Immature natural killer cell (primary cell): ENCODE data around the gene FOXE3. TPM values are rescaled to one million over a fixed set of nuclear protein-coding genes. Genes with fewer than 3 reads are reported as not detected.

ENCODE experiments used
- DNase-seq, 3 donors: peaks; one replicate each; pipeline ENCODE4 v3.0.0; 2022; ENCODE audit warnings: mixed read lengths in 1 of 3
- H3K27ac Mint-ChIP-seq, 6 donors: one replicate each; pipeline ENCODE4 v1.8.0; 2020; ENCODE audit warnings: mixed read lengths in 6 of 6, mild to moderate bottlenecking in 5 of 6, inconsistent platforms in 4 of 6, moderate library complexity in 3 of 6
- H3K27me3 Mint-ChIP-seq, 3 donors: one replicate each; pipeline ENCODE4 v1.8.0; 2020 to 2021; ENCODE audit warnings: low read depth in 3 of 3, mild to moderate bottlenecking in 3 of 3, mixed read lengths in 3 of 3, moderate library complexity in 3 of 3, inconsistent platforms in 1 of 3
- H3K36me3 Mint-ChIP-seq, 3 donors: one replicate each; pipeline ENCODE4 v1.8.0; 2020; ENCODE audit warnings: mixed read lengths in 3 of 3, inconsistent platforms in 2 of 3, mild to moderate bottlenecking in 2 of 3
- H3K4me1 Mint-ChIP-seq, 2 donors: one replicate each; pipeline ENCODE4 v1.8.0; 2020; ENCODE audit warnings: inconsistent platforms in 2 of 2, mild to moderate bottlenecking in 2 of 2, mixed read lengths in 2 of 2, moderate library complexity in 1 of 2
- H3K4me3 Mint-ChIP-seq, 5 donors: one replicate each; pipeline ENCODE4 v1.8.0; 2020; ENCODE audit warnings: mild to moderate bottlenecking in 5 of 5, mixed read lengths in 5 of 5, inconsistent platforms in 3 of 5, moderate library complexity in 3 of 5
- H3K9me3 Mint-ChIP-seq, 6 donors: one replicate each; pipeline ENCODE4 v1.8.0; 2020; ENCODE audit warnings: mild to moderate bottlenecking in 6 of 6, mixed read lengths in 6 of 6, inconsistent platforms in 4 of 6, moderate library complexity in 3 of 6
- polyA plus RNA-seq, 3 donors: library from polyadenylated mRNA; unstranded; fragments of 300-500 nt; fragmentation: Illumina TruSeq; gene quantifications; one replicate each; pipeline ENCODE4 v1.2.3, GENCODE V29; 2021

The FOXE3 gene
- polyA plus RNA-seq, 3 donors from 2014 or later: not detected

GRCh38 chr1:47412437-47412836, 3.6 kb upstream of the FOXE3 start:
- H3K9me3 Mint-ChIP-seq: no peaks in the 10 kb centered on the region
- no peaks in the 10 kb centered on the region for H3K36me3 Mint-ChIP-seq
- no peak for DNase-seq
- no peak overlapping the region for H3K4me3 Mint-ChIP-seq
- no peak overlapping the region for H3K27ac Mint-ChIP-seq
- peaks cover 3 to 16% (median 14%) of the 10 kb centered on the region in 3 donors for H3K27me3 Mint-ChIP-seq
- peaks cover 2 to 4% of the 10 kb centered on the region in 2 donors for H3K4me1 Mint-ChIP-seq

DNA sequence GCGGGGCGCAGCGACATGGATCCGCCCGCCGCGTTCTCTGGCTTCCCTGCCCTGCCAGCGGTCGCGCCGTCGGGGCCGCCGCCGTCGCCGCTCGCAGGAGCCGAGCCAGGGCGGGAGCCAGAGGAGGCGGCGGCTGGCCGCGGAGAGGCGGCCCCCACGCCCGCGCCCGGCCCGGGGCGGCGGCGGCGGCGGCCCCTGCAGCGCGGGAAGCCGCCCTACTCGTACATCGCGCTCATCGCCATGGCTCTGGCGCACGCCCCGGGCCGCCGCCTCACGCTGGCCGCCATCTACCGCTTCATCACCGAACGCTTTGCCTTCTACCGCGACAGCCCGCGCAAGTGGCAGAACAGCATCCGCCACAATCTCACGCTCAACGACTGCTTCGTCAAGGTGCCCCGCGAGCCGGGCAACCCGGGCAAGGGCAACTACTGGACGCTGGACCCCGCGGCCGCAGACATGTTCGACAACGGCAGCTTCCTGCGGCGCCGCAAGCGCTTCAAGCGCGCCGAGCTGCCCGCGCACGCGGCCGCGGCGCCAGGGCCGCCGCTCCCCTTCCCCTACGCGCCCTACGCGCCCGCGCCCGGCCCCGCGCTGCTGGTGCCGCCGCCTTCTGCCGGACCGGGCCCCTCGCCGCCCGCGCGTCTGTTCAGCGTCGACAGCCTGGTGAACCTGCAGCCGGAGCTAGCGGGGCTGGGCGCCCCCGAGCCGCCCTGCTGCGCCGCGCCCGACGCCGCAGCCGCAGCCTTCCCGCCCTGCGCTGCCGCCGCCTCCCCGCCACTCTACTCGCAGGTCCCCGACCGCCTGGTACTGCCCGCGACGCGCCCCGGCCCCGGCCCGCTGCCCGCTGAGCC, 459 bp downstream of the FOXE3 start:
- no peak for DNase-seq
- peak overlapping the region in 4 of 5 donors; percentile 59 to 70 (median 66) for H3K4me3 Mint-ChIP-seq
- peaks cover 9 to 27% (median 19%) of the 10 kb centered on the region in 3 donors for H3K27me3 Mint-ChIP-seq

DNA sequence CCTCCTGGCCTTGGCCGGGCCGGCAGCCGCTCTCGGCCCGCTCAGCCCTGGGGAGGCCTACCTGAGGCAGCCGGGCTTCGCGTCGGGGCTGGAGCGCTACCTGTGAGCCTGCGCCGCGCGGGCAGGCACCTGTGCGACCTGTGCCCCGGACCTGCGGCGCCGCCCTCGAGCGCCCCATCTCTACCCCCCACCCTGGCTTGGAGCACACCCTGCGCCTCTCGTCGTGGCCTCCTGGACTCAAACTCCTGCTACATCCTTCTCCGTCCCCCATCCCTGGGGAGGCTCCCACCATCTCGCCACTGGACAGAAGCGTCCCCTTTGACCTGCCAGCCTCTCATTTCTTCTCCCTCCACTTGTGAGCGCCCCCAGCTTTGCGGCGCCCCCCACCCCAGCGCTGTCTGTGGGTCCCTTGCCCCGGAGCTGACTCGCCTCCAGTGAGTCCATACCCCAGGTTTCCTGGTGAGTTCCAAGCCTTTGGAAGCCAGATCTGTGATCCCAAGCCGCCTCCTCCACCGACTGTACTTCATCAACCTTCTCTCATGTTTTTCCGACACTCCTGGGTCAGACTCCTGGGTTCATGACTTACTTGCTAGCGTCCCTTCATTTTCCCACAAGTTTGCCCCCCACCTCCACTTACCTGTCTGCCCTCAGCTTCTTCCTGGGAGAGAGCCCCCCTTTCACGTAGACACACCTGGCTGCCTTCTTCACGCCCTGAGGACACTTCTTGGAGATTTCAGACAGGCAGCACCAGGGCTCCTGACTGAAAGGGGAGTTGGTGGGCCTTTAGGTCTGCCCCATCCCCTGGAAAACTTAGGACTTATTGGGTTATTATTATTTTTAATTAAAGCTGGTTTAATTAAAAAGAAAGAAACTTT, 1.3 kb downstream of the FOXE3 start:
- no peak for DNase-seq
- peaks cover 9 to 27% (median 19%) of the 10 kb centered on the region in 3 donors for H3K27me3 Mint-ChIP-seq
- H3K9me3 Mint-ChIP-seq: no peaks in the 10 kb centered on the region
- peak overlapping the region in 4 of 5 donors; percentile 47 to 71 (median 54) for H3K4me3 Mint-ChIP-seq
- peaks cover 7 to 9% of the 10 kb centered on the region in 2 donors for H3K4me1 Mint-ChIP-seq
- peaks cover 4 to 6% (median 4%) of the 10 kb centered on the region in 3 donors for H3K36me3 Mint-ChIP-seq
- no peak overlapping the region for H3K27ac Mint-ChIP-seq

More for the DNA sequence above, 459 bp downstream of the FOXE3 start:
- no peaks in the 10 kb centered on the region for H3K9me3 Mint-ChIP-seq
- H3K4me1 Mint-ChIP-seq: peaks cover 7 to 9% of the 10 kb centered on the region in 2 donors
- peaks cover 4 to 6% (median 4%) of the 10 kb centered on the region in 3 donors for H3K36me3 Mint-ChIP-seq
- H3K27ac Mint-ChIP-seq: no peak overlapping the region

DNA sequence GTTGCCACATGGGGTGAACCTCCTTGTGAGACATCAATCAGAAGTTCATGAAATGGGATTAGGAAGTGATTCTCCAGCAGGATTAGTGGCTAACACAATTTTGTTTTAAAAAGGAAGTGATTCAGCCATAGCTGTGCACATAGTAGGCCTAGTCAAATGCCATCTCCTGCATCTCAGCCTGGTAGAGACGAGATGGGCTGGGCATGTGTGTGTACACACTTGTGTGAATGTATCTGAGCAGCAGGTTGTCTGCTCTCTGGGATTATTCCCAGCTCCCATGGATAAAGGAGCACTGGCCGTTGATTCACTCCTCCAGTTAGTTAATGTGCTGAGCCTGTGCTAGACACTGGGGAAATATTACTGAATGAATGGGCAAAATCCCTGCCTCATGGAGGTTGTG, 2.0 kb downstream of the FOXE3 start:
- H3K36me3 Mint-ChIP-seq: peaks cover 4 to 6% (median 4%) of the 10 kb centered on the region in 3 donors
- no peak for DNase-seq
- H3K27ac Mint-ChIP-seq: no peak overlapping the region
- H3K9me3 Mint-ChIP-seq: no peaks in the 10 kb centered on the region
- peaks cover 7 to 9% of the 10 kb centered on the region in 2 donors for H3K4me1 Mint-ChIP-seq
- H3K27me3 Mint-ChIP-seq: peaks cover 9 to 27% (median 19%) of the 10 kb centered on the region in 3 donors
- peak overlapping the region in 4 of 5 donors; percentile 47 to 51 (median 50) for H3K4me3 Mint-ChIP-seq

GRCh38 chr1:47418681-47419325, 2.7 kb downstream of the FOXE3 start:
- peak overlapping the region in 1 of 5 donors; percentile 5 for H3K4me3 Mint-ChIP-seq

DNA sequence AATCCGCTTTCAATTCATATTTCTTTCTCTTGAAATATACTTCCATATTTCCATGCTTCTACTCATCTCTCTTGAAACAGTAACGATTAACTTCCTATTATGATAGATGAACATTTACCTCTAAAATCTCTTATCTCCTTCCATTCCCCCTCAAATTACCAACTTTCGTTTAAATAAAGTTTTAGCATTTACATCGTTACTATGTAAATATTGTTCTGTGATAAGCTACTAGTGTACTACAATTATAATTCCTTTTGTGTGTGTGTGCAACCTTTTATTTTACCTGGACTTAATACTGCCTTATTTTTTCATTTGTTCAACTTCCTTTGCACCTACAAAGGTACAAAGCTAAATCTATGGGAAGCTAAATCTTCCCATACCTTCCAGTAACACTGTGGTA, 4.5 kb downstream of the FOXE3 start:
- Mint-ChIP-seq H3K9me3 (no peaks in the 10 kb centered on the region), H3K4me3 (no peak overlapping the region), H3K36me3 (peaks cover 4 to 6% (median 4%) of the 10 kb centered on the region in 3 donors), H3K27ac (no peak overlapping the region), H3K27me3 (peaks cover 11 to 14% (median 11%) of the 10 kb centered on the region in 3 donors), H3K4me1 (peaks cover 7 to 16% of the 10 kb centered on the region in 2 donors)
- DNase-seq: no peak

More at GRCh38 chr1:47418681-47419325, 2.7 kb downstream of the FOXE3 start:
- Mint-ChIP-seq H3K27me3 (peaks cover 9 to 27% (median 20%) of the 10 kb centered on the region in 3 donors), H3K36me3 (peaks cover 4 to 6% (median 4%) of the 10 kb centered on the region in 3 donors), H3K9me3 (no peaks in the 10 kb centered on the region), H3K27ac (no peak overlapping the region), H3K4me1 (peaks cover 7 to 9% of the 10 kb centered on the region in 2 donors)
- DNase-seq: no peak

DNA sequence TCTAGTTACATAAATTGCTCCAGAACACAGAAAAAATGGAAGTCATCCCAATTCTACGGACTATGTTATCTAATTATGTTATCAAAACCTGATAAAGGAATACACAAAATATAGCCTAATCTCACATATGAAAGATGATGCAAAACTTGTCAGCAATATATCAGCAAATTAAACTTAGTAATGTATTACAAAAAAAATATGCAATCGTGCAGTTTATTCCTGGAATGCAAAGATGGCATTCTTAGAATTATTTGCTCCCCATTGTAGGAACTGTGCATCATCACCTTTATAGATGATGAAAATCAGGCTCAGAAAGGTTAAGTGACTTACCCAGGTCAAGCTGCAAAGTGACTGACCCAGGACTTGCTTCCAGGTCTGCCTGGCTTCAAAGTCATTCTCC, 7.8 kb downstream of the FOXE3 start:
- no peak overlapping the region for H3K27ac Mint-ChIP-seq
- H3K4me3 Mint-ChIP-seq: no peak overlapping the region
- H3K4me1 Mint-ChIP-seq: peaks cover 0 to 6% of the 10 kb centered on the region in 2 donors
- no peak for DNase-seq
- H3K36me3 Mint-ChIP-seq: peaks cover 0 to 8% (median 0%) of the 10 kb centered on the region in 3 donors
- H3K27me3 Mint-ChIP-seq: peaks cover 4 to 6% (median 4%) of the 10 kb centered on the region in 3 donors
- H3K9me3 Mint-ChIP-seq: no peaks in the 10 kb centered on the region

DNA sequence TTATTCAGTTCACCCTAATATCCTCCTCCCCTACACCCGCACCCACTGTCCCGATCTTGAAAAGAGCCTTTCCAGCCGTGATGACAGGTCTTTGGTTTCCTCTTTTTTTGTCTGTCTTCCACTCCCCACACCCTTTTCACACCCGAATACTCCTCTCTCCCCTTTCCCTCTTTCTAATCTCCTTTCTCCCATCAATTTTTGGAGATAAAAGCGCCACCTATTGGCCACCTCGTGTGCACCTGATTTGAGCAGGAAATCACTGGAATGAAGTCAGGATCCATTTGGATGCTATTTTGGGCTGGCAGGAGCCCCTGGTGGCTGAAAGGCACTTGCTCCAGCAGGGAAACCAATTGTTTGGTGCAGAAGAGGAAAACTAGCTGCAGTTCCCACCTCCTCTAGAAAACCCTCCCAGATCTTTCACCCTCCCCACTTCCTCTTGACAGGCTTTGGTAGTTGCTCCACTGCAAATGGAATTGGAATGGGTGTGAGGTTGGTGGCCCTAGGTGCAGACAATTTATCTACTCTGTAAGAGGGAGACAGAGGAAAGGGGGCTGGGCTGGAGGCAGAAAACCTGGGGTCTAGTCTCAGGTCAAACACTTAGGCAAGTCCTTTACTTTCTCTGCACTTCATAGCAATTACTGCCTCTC, 8.4 kb downstream of the FOXE3 start:
- Mint-ChIP-seq H3K27me3 (peaks cover 2 to 4% (median 4%) of the 10 kb centered on the region in 3 donors), H3K36me3 (peaks cover 0 to 8% (median 0%) of the 10 kb centered on the region in 3 donors), H3K4me3 (no peak overlapping the region), H3K27ac (no peak overlapping the region), H3K4me1 (peaks cover 0 to 6% of the 10 kb centered on the region in 2 donors), H3K9me3 (no peaks in the 10 kb centered on the region)
- DNase-seq: no peak

DNA sequence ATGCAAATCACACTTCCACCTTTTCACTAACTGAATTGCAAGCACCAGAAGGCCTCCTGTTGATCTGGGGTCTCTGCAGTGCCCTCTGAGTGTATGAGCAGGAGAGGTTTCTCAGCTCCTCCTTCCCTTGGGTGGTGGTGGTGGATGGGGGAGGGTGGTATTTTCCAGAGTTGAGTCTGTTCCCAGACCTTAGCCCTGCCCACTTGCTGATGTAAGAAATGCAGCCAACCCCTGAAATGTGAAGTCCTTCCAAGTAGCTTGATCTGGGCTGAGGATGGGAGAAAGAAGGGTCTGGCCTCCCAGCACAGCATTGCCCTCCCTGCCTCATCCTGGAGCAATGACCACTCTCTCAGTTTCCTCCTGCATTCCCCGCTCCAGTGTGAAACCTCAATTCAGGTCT, 15.4 kb downstream of the FOXE3 start:
- peaks cover 7 to 23% (median 11%) of the 10 kb centered on the region in 3 donors for H3K27me3 Mint-ChIP-seq
- no peak for DNase-seq
- no peaks in the 10 kb centered on the region for H3K9me3 Mint-ChIP-seq
- H3K36me3 Mint-ChIP-seq: peaks cover 0 to 21% (median 5%) of the 10 kb centered on the region in 3 donors
- H3K4me3 Mint-ChIP-seq: no peak overlapping the region
- peaks cover 50 to 57% of the 10 kb centered on the region in 2 donors for H3K4me1 Mint-ChIP-seq
- no peak overlapping the region for H3K27ac Mint-ChIP-seq

GRCh38 chr1:47432071-47433036, 16.3 kb downstream of the FOXE3 start:
- peak; percentile 40 to 50 (median 49) for DNase-seq
- H3K4me1 Mint-ChIP-seq: peaks cover 54 to 61% of the 10 kb centered on the region in 2 donors
- H3K27me3 Mint-ChIP-seq: peaks cover 7 to 28% (median 11%) of the 10 kb centered on the region in 3 donors
- H3K27ac Mint-ChIP-seq: no peak overlapping the region
- H3K36me3 Mint-ChIP-seq: peaks cover 0 to 14% (median 5%) of the 10 kb centered on the region in 3 donors
- no peaks in the 10 kb centered on the region for H3K9me3 Mint-ChIP-seq
- peak overlapping the region in 4 of 5 donors; percentile 58 to 67 (median 62) for H3K4me3 Mint-ChIP-seq

GRCh38 chr1:47433037-47433421, 16.9 kb downstream of the FOXE3 start:
- Mint-ChIP-seq H3K27ac (no peak overlapping the region), H3K27me3 (peaks cover 7 to 30% (median 11%) of the 10 kb centered on the region in 3 donors), H3K4me1 (peaks cover 54 to 61% of the 10 kb centered on the region in 2 donors), H3K36me3 (peaks cover 0 to 14% (median 5%) of the 10 kb centered on the region in 3 donors), H3K9me3 (no peaks in the 10 kb centered on the region), H3K4me3 (peak overlapping the region in 4 of 5 donors; percentile 58 to 67 (median 62))
- no peak for DNase-seq
